Sigmoid colon (tissue), 4 donors: ENCODE measurements around the gene SIRT3.

Experiments
- EP300 ChIP-seq, 4 donors: sonication (generic); formaldehyde crosslinking; IDR thresholded peaks; one replicate each; pipeline ENCODE4 v1.6.1; 2017; ENCODE audit warnings: antibody characterized with exemption in 4 of 4
- POLR2A ChIP-seq, 2 donors: fragments of 450-650 bp; IDR thresholded peaks; one replicate each; pipeline ENCODE4 v1.6.1; 2016; ENCODE audit warnings: antibody characterized with exemption in 2 of 2, mild to moderate bottlenecking in 2 of 2, moderate library complexity in 2 of 2
- POLR2AphosphoS5 ChIP-seq, 4 donors: sonication (generic); formaldehyde crosslinking; IDR thresholded peaks; one replicate each; pipeline ENCODE4 v1.6.1; 2017; ENCODE audit warnings: antibody characterized with exemption in 4 of 4
- TF ChIP-seq, protein P1 (sequence below), 4 experiments: fragments of 450-650 bp in 3 of 4; fragments of 200-600 bp in 1 of 4; IDR thresholded peaks; one replicate each; pipeline ENCODE4 v1.5.1; 2016 to 2019; ENCODE audit warnings: antibody characterized with exemption in 4 of 4, mild to moderate bottlenecking in 3 of 4, moderate library complexity in 2 of 4

- TF ChIP-seq POLR2AphosphoS5 (IDR thresholded peaks at IDR 0.05) (no peak), POLR2A (IDR thresholded peaks at IDR 0.05) (no peak), EP300 (IDR thresholded peaks at IDR 0.05) (no peak)
- TF ChIP-seq, protein P1, sequence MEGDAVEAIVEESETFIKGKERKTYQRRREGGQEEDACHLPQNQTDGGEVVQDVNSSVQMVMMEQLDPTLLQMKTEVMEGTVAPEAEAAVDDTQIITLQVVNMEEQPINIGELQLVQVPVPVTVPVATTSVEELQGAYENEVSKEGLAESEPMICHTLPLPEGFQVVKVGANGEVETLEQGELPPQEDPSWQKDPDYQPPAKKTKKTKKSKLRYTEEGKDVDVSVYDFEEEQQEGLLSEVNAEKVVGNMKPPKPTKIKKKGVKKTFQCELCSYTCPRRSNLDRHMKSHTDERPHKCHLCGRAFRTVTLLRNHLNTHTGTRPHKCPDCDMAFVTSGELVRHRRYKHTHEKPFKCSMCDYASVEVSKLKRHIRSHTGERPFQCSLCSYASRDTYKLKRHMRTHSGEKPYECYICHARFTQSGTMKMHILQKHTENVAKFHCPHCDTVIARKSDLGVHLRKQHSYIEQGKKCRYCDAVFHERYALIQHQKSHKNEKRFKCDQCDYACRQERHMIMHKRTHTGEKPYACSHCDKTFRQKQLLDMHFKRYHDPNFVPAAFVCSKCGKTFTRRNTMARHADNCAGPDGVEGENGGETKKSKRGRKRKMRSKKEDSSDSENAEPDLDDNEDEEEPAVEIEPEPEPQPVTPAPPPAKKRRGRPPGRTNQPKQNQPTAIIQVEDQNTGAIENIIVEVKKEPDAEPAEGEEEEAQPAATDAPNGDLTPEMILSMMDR (IDR thresholded peaks at IDR 0.05), result no peak
Observed at GRCh38 chr11:204587-205109, 31.5 kb downstream of the SIRT3 start.
